HG03432 (cell line): ENCODE results near the gene GRID2.
"Not testable (repeated sequence)": the region's sequence is repeated elsewhere in the genome, so short reads cannot be mapped to it uniquely, and the experiment has no call there.

Experiments
- ATAC-seq: cut with Tn5 transposase; IDR thresholded peaks from one replicate; pipeline ENCODE4 v1.9.1; 2021; ENCODE audit warnings: mild to moderate bottlenecking, moderate library complexity; ENCODE audit not compliant: unreplicated experiment

The GRID2 gene

GRCh38 chr4:93289831-93290230 is 986.1 kb downstream of the GRID2 start:
- ATAC-seq: no peak

- peak; percentile 63 for ATAC-seq
These were observed 995.4 kb downstream of the GRID2 start for GRCh38 chr4:93299118-93299517.

GRCh38 chr4:93300780-93301555 is 997.2 kb downstream of the GRID2 start:
- ATAC-seq: not testable (repeated sequence)

- ATAC-seq: no peak
These were observed 998.5 kb downstream of the GRID2 start for GRCh38 chr4:93302310-93302709.

GRCh38 chr4:93303440-93303839 is 999.7 kb downstream of the GRID2 start:
- ATAC-seq: peak; percentile 44

GRCh38 chr4:93312299-93312698 is 1008.5 kb downstream of the GRID2 start:
- ATAC-seq: no peak

- ATAC-seq: no peak
These were observed 1009.4 kb downstream of the GRID2 start for GRCh38 chr4:93313197-93313596.

- no peak for ATAC-seq
These were observed 1013.3 kb downstream of the GRID2 start for GRCh38 chr4:93317057-93317456.

- no peak for ATAC-seq
These were observed 1013.8 kb downstream of the GRID2 start for GRCh38 chr4:93317561-93317960.

GRCh38 chr4:93319041-93319440 is 1015.3 kb downstream of the GRID2 start:
- ATAC-seq: no peak

- ATAC-seq: no peak
These were observed 1016.6 kb downstream of the GRID2 start for GRCh38 chr4:93320356-93320755.

GRCh38 chr4:93327346-93327745 is 1023.6 kb downstream of the GRID2 start:
- ATAC-seq: no peak

GRCh38 chr4:93334003-93334402 is 1030.2 kb downstream of the GRID2 start:
- peak; percentile 98 for ATAC-seq

- ATAC-seq: no peak
These were observed 1033.4 kb downstream of the GRID2 start for GRCh38 chr4:93337196-93337595.

GRCh38 chr4:93342738-93343137 is 1039.0 kb downstream of the GRID2 start:
- ATAC-seq: no peak

- no peak for ATAC-seq
These were observed 1043.1 kb downstream of the GRID2 start for GRCh38 chr4:93346840-93347239.

- no peak for ATAC-seq
These were observed 1045.1 kb downstream of the GRID2 start for GRCh38 chr4:93348896-93349295.

- ATAC-seq: no peak
These were observed 1048.1 kb downstream of the GRID2 start for GRCh38 chr4:93351846-93352245.

- no peak for ATAC-seq
These were observed 1051.6 kb downstream of the GRID2 start for GRCh38 chr4:93355411-93355810.

GRCh38 chr4:93359586-93359985 is 1055.8 kb downstream of the GRID2 start:
- ATAC-seq: no peak

GRCh38 chr4:93366169-93366755 is 1062.5 kb downstream of the GRID2 start:
- ATAC-seq: not testable (repeated sequence)

- no peak for ATAC-seq
These were observed 1065.2 kb downstream of the GRID2 start for GRCh38 chr4:93368968-93369367.

GRCh38 chr4:93370256-93370655 is 1066.5 kb downstream of the GRID2 start:
- no peak for ATAC-seq
